NCI-H2196 (cell line): Measurements from ENCODE around the gene APOL2.
"Not testable (repeated sequence)": the region's sequence is repeated elsewhere in the genome, so short reads cannot be mapped to it uniquely, and the experiment has no call there.

ENCODE experiments used
- DNase-seq: peaks from one replicate; lab custom pipeline; 2025; ENCODE audit not compliant: unreplicated experiment; lab: John Stamatoyannopoulos, UW

The APOL2 gene

GRCh38 chr22:36225333-36225922, 13.9 kb downstream of the APOL2 start:
- DNase-seq, result no peak

GRCh38 chr22:36224245-36224644, 15.1 kb downstream of the APOL2 start:
- no peak for DNase-seq

- no peak for DNase-seq
Measured at GRCh38 chr22:36223504-36223903, 15.8 kb downstream of the APOL2 start.

- DNase-seq, result no peak
Measured at GRCh38 chr22:36222887-36223450, 16.4 kb downstream of the APOL2 start.

GRCh38 chr22:36221799-36222751, 17.3 kb downstream of the APOL2 start:
- DNase-seq, result peak; percentile 10

- DNase-seq, result no peak
Measured at GRCh38 chr22:36220451-36220921, 18.8 kb downstream of the APOL2 start.

GRCh38 chr22:36218648-36219193, 20.6 kb downstream of the APOL2 start:
- no peak for DNase-seq

GRCh38 chr22:36215981-36216380, 23.3 kb downstream of the APOL2 start:
- no peak for DNase-seq

GRCh38 chr22:36213586-36213985, 25.7 kb downstream of the APOL2 start:
- DNase-seq, result no peak

GRCh38 chr22:36212901-36213300, 26.4 kb downstream of the APOL2 start:
- no peak for DNase-seq

GRCh38 chr22:36211237-36211861, 28.0 kb downstream of the APOL2 start:
- no peak for DNase-seq

GRCh38 chr22:36210224-36210623, 29.1 kb downstream of the APOL2 start:
- no peak for DNase-seq

GRCh38 chr22:36209488-36209908, 29.8 kb downstream of the APOL2 start:
- DNase-seq, result not testable (repeated sequence)

GRCh38 chr22:36208914-36209313, 30.4 kb downstream of the APOL2 start:
- no peak for DNase-seq

- DNase-seq, result no peak
Measured at GRCh38 chr22:36208162-36208765, 31.1 kb downstream of the APOL2 start.

GRCh38 chr22:36206255-36206654, 33.1 kb downstream of the APOL2 start:
- no peak for DNase-seq

- DNase-seq, result not testable (repeated sequence)
Measured at GRCh38 chr22:36205573-36205972, 33.8 kb downstream of the APOL2 start.

GRCh38 chr22:36204632-36205015, 34.7 kb downstream of the APOL2 start:
- DNase-seq, result no peak

- DNase-seq, result no peak
Measured at GRCh38 chr22:36204001-36204631, 35.2 kb downstream of the APOL2 start.

- not testable (repeated sequence) for DNase-seq
Measured at GRCh38 chr22:36203441-36203840, 35.9 kb downstream of the APOL2 start.
